Ishikawa (cell line): ENCODE results near the gene MAPK1.

Source experiments
- CEBPB ChIP-seq: IDR thresholded peaks from 2 replicates; pipeline ENCODE4 v1.6.1; 2012
- EP300 ChIP-seq: IDR thresholded peaks from 2 replicates; pipeline ENCODE4 v1.6.1; 2012; ENCODE audit warnings: borderline replicate concordance
- FOXM1 ChIP-seq: IDR thresholded peaks from 2 replicates; pipeline ENCODE4 v1.6.1; 2012; ENCODE audit warnings: low read depth, borderline replicate concordance
- NFIC ChIP-seq: IDR thresholded peaks from 2 replicates; pipeline ENCODE4 v1.6.1; 2012
- RAD21 ChIP-seq: IDR thresholded peaks from 2 replicates; pipeline ENCODE4 v1.6.1; 2012; ENCODE audit warnings: low read depth
- TF ChIP-seq, protein P1 (sequence below): IDR thresholded peaks from 2 replicates; pipeline ENCODE4 v1.6.1; 2012
- TF ChIP-seq, protein P2 (sequence below): IDR thresholded peaks from 2 replicates; pipeline ENCODE4 v1.6.1; 2012; ENCODE audit warnings: low read depth, mild to moderate bottlenecking

DNA sequence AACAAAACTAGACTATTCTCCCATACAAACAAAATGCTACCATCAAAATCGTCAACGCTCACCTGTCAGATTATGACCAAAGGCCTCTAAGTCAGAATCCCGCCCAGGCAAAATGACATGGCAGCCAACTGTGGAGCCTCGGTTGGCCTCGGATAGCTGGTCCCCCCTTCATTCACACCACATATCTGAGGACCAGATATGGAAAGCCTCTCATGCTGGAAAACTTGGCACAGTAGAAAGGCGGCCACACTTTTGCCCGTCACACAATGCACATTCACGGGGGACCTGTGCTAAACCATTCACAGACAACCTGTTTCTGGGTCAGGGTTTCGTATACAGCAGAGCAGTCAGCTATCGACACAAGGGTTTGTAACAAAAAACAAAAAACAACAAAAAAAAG is 11.2 kb downstream of the MAPK1 start:
- TF ChIP-seq, protein P1, sequence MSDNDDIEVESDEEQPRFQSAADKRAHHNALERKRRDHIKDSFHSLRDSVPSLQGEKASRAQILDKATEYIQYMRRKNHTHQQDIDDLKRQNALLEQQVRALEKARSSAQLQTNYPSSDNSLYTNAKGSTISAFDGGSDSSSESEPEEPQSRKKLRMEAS: no peak
- no peak for TF ChIP-seq FOXM1
- no peak for TF ChIP-seq EP300
- no peak for TF ChIP-seq CEBPB
- no peak for TF ChIP-seq RAD21
- TF ChIP-seq, protein P2, sequence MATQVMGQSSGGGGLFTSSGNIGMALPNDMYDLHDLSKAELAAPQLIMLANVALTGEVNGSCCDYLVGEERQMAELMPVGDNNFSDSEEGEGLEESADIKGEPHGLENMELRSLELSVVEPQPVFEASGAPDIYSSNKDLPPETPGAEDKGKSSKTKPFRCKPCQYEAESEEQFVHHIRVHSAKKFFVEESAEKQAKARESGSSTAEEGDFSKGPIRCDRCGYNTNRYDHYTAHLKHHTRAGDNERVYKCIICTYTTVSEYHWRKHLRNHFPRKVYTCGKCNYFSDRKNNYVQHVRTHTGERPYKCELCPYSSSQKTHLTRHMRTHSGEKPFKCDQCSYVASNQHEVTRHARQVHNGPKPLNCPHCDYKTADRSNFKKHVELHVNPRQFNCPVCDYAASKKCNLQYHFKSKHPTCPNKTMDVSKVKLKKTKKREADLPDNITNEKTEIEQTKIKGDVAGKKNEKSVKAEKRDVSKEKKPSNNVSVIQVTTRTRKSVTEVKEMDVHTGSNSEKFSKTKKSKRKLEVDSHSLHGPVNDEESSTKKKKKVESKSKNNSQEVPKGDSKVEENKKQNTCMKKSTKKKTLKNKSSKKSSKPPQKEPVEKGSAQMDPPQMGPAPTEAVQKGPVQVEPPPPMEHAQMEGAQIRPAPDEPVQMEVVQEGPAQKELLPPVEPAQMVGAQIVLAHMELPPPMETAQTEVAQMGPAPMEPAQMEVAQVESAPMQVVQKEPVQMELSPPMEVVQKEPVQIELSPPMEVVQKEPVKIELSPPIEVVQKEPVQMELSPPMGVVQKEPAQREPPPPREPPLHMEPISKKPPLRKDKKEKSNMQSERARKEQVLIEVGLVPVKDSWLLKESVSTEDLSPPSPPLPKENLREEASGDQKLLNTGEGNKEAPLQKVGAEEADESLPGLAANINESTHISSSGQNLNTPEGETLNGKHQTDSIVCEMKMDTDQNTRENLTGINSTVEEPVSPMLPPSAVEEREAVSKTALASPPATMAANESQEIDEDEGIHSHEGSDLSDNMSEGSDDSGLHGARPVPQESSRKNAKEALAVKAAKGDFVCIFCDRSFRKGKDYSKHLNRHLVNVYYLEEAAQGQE: no peak
- TF ChIP-seq NFIC: no peak
